Measurements from ENCODE around the gene NUAK2.

- TF ChIP-seq CTCF (IDR thresholded peaks at IDR 0.05): no peak
- peak in 1 of 4 donors; percentile 65 for TF ChIP-seq POLR2A (IDR thresholded peaks at IDR 0.05)
Observed at GRCh38 chr1:205284420-205285144, 37.0 kb downstream of the NUAK2 start.
